Islet precursor cell (in vitro differentiated cells): ENCODE data around the gene CEACAM5.
"Not testable (repeated sequence)": the region's sequence is repeated elsewhere in the genome, so short reads cannot be mapped to it uniquely, and the experiment has no call there.

Experiments
- DNase-seq: peaks from one replicate; pipeline ENCODE4 v3.0.0-alpha.2; 2018

CEACAM5 gene

DNA sequence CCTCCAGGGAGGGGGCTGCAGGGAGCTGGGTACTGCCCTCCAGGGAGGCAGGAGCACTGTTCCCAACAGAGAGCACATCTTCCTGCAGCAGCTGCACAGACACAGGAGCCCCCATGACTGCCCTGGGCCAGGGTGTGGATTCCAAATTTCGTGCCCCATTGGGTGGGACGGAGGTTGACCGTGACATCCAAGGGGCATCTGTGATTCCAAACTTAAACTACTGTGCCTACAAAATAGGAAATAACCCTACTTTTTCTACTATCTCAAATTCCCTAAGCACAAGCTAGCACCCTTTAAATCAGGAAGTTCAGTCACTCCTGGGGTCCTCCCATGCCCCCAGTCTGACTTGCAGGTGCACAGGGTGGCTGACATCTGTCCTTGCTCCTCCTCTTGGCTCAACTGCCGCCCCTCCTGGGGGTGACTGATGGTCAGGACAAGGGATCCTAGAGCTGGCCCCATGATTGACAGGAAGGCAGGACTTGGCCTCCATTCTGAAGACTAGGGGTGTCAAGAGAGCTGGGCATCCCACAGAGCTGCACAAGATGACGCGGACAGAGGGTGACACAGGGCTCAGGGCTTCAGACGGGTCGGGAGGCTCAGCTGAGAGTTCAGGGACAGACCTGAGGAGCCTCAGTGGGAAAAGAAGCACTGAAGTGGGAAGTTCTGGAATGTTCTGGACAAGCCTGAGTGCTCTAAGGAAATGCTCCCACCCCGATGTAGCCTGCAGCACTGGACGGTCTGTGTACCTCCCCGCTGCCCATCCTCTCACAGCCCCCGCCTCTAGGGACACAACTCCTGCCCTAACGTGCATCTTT lies 7.8 kb upstream of the CEACAM5 start:
- DNase-seq, result peak; percentile 39

DNA sequence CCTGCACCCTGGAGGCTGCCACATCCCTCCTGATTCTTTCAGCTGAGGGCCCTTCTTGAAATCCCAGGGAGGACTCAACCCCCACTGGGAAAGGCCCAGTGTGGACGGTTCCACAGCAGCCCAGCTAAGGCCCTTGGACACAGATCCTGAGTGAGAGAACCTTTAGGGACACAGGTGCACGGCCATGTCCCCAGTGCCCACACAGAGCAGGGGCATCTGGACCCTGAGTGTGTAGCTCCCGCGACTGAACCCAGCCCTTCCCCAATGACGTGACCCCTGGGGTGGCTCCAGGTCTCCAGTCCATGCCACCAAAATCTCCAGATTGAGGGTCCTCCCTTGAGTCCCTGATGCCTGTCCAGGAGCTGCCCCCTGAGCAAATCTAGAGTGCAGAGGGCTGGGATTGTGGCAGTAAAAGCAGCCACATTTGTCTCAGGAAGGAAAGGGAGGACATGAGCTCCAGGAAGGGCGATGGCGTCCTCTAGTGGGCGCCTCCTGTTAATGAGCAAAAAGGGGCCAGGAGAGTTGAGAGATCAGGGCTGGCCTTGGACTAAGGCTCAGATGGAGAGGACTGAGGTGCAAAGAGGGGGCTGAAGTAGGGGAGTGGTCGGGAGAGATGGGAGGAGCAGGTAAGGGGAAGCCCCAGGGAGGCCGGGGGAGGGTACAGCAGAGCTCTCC lies 6.9 kb upstream of the CEACAM5 start:
- peak; percentile 35 for DNase-seq

DNA sequence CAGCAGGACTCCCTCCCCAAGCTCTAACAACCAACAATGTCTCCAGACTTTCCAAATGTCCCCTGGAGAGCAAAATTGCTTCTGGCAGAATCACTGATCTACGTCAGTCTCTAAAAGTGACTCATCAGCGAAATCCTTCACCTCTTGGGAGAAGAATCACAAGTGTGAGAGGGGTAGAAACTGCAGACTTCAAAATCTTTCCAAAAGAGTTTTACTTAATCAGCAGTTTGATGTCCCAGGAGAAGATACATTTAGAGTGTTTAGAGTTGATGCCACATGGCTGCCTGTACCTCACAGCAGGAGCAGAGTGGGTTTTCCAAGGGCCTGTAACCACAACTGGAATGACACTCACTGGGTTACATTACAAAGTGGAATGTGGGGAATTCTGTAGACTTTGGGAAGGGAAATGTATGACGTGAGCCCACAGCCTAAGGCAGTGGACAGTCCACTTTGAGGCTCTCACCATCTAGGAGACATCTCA lies 6.2 kb upstream of the CEACAM5 start:
- peak; percentile 58 for DNase-seq

DNA sequence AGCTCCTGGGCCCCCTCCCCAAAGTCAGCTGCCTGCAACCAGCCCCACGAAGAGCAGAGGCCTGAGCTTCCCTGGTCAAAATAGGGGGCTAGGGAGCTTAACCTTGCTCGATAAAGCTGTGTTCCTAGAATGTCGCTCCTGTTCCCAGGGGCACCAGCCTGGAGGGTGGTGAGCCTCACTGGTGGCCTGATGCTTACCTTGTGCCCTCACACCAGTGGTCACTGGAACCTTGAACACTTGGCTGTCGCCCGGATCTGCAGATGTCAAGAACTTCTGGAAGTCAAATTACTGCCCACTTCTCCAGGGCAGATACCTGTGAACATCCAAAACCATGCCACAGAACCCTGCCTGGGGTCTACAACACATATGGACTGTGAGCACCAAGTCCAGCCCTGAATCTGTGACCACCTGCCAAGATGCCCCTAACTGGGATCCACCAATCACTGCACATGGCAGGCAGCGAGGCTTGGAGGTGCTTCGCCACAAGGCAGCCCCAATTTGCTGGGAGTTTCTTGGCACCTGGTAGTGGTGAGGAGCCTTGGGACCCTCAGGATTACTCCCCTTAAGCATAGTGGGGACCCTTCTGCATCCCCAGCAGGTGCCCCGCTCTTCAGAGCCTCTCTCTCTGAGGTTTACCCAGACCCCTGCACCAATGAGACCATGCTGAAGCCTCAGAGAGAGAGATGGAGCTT lies 4.7 kb upstream of the CEACAM5 start:
- peak; percentile 31 for DNase-seq

DNA sequence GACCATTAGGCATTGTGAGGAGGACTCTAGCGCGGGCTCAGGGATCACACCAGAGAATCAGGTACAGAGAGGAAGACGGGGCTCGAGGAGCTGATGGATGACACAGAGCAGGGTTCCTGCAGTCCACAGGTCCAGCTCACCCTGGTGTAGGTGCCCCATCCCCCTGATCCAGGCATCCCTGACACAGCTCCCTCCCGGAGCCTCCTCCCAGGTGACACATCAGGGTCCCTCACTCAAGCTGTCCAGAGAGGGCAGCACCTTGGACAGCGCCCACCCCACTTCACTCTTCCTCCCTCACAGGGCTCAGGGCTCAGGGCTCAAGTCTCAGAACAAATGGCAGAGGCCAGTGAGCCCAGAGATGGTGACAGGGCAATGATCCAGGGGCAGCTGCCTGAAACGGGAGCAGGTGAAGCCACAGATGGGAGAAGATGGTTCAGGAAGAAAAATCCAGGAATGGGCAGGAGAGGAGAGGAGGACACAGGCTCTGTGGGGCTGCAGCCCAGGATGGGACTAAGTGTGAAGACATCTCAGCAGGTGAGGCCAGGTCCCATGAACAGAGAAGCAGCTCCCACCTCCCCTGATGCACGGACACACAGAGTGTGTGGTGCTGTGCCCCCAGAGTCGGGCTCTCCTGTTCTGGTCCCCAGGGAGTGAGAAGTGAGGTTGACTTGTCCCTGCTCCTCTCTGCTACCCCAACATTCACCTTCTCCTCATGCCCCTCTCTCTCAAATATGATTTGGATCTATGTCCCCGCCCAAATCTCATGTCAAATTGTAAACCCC lies 2.8 kb upstream of the CEACAM5 start:
- peak; percentile 83 for DNase-seq

DNA sequence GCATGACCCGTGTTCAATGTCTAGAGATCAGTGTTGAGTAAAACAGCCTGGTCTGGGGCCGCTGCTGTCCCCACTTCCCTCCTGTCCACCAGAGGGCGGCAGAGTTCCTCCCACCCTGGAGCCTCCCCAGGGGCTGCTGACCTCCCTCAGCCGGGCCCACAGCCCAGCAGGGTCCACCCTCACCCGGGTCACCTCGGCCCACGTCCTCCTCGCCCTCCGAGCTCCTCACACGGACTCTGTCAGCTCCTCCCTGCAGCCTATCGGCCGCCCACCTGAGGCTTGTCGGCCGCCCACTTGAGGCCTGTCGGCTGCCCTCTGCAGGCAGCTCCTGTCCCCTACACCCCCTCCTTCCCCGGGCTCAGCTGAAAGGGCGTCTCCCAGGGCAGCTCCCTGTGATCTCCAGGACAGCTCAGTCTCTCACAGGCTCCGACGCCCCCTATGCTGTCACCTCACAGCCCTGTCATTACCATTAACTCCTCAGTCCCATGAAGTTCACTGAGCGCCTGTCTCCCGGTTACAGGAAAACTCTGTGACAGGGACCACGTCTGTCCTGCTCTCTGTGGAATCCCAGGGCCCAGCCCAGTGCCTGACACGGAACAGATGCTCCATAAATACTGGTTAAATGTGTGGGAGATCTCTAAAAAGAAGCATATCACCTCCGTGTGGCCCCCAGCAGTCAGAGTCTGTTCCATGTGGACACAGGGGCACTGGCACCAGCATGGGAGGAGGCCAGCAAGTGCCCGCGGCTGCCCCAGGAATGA lies 1.5 kb upstream of the CEACAM5 start:
- peak; percentile 87 for DNase-seq

DNA sequence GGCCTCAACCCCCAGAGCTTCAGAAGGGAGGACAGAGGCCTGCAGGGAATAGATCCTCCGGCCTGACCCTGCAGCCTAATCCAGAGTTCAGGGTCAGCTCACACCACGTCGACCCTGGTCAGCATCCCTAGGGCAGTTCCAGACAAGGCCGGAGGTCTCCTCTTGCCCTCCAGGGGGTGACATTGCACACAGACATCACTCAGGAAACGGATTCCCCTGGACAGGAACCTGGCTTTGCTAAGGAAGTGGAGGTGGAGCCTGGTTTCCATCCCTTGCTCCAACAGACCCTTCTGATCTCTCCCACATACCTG lies 969 bp upstream of the CEACAM5 start:
- peak; percentile 48 for DNase-seq

DNA sequence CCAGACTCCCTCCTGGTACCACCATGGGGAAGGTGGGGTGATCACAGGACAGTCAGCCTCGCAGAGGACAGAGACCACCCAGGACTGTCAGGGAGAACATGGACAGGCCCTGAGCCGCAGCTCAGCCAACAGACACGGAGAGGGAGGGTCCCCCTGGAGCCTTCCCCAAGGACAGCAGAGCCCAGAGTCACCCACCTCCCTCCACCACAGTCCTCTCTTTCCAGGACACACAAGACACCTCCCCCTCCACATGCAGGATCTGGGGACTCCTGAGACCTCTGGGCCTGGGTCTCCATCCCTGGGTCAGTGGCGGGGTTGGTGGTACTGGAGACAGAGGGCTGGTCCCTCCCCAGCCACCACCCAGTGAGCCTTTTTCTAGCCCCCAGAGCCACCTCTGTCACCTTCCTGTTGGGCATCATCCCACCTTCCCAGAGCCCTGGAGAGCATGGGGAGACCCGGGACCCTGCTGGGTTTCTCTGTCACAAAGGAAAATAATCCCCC lies 505 bp upstream of the CEACAM5 start:
- DNase-seq, result no peak

DNA sequence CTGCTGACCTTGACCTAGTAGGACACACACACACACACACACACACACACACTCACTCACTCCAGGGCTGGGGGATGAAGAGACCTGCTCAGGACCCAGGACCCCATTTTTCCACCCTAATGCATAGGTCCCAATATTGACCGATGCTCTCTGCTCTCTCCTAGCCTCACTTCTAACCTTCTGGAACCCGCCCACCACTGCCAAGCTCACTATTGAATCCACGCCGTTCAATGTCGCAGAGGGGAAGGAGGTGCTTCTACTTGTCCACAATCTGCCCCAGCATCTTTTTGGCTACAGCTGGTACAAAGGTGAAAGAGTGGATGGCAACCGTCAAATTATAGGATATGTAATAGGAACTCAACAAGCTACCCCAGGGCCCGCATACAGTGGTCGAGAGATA lies 1.1 kb downstream of the CEACAM5 start:
- DNase-seq, result not testable (repeated sequence)

DNA sequence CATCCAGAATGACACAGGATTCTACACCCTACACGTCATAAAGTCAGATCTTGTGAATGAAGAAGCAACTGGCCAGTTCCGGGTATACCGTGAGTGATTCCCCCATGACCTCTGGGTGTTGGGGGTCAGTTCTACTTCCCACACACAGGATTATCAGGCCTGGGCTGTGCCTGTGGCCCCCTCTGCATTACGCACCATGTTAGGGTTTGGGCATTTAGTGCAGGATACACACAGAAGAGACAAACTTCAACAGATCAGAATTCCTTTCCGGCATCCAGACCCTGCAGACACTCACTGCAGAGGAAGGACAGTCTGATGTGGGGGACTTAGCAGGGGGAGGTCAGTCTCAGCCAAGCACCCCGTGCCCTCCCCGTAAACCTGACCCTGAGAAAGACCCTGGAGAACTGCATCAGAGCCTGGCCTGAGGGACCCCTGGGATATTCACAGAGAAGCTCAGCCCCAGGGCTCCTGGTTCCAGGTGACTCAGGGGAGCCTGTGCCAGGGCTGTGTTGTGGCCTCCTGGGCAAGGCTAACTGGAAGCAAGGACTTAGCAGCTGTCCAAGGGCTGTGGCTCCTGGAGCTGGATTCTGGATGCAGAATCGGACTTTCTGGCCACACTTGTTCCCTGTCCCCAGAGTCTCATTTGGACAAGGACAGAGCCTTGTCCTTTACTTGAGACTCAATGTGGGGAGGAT lies 1.7 kb downstream of the CEACAM5 start:
- DNase-seq, result no peak

DNA sequence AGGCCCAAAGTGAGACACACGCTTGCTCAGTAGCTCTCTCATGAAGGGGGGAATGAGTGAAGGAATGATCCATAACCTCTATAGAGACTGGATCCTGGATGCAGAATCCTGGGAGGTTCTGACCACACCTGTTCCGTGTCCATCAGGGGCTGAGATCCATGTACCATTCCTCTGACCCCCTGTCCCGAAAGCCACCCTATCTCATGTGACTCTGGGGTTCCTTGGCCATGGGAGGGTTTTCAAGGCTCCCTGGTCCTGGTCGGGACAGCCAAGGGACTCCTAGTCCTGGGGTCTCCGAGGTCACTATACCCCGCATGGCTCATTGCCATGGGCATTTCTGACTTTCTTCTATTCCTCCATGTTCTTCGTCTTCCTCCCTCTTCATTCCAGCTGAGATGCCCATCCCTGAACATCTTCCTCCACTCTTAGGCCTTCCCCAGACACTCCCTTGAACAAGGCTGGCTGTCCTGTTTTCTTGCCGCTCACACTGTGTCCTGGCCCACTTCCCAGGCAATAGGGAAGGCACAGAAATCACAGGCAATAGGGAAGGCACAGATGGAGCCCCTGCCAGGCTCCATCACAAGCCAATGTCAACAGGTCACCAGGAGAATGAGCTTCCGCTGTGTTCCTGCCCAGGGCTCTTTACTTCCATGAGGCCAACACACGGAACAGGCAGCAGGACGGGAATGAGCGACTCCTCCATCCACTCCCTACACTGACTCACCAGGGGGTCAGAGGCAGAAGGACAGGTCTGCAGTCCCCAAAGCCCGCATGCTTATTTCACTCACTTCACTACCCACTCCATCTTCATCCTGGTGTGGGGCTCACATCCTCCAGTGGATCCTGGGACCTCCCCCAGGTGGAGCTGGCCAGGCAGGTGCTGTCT lies 3.2 kb downstream of the CEACAM5 start:
- no peak for DNase-seq

DNA sequence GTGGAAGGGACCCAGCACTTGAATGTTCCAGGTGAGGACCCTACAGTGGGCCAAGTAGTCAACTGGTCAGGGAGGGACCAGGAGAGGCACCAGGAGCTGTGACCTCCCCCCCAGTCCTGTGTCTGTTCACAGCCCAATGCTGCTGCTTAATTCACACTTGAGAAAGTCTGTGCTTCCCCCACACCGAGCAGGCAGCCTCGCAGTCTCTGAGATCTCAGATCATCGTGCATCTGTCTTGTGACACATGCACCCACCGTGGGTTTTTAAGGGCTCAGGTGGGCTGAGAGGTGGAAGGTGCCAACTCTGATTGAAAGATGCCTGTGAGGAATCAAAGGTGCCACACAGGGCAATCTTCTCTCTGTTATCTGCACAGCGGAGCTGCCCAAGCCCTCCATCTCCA lies 6.2 kb downstream of the CEACAM5 start:
- DNase-seq, result no peak

DNA sequence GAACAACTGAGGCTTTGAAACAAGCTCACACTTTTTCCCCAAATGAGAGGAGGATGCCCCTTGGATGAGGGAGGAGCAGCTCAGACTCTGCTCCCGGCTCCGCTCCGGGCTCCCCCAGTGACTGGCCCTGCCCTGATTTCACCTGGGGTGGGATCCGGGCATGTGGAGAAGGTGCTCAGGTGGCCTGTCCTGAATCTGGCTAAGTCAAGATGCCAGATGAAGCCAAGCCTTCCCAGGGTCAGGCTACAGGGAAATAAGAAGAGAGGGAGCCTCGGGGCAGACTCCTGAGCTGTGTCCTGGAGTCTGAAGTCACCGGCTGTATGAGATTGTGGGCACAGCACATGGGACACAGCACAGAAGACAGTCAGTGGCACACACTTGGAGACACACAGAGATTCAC lies 10.3 kb downstream of the CEACAM5 start:
- no peak for DNase-seq

DNA sequence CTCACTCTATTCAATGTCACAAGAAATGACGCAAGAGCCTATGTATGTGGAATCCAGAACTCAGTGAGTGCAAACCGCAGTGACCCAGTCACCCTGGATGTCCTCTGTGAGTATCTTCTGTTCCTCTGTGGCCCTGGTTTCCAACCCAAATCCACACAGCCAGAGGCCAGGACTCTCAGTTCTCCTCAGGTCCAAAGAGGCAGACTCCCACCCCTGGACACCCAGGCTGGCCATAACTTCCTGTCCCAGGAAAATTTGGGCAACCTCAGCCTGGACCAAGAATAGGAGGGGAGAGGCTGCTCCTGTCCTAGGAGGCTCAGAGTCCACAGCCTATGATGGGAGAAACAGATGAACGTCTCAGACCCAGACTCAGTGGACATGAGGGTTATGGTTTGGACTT lies 11.7 kb downstream of the CEACAM5 start:
- DNase-seq, result no peak

DNA sequence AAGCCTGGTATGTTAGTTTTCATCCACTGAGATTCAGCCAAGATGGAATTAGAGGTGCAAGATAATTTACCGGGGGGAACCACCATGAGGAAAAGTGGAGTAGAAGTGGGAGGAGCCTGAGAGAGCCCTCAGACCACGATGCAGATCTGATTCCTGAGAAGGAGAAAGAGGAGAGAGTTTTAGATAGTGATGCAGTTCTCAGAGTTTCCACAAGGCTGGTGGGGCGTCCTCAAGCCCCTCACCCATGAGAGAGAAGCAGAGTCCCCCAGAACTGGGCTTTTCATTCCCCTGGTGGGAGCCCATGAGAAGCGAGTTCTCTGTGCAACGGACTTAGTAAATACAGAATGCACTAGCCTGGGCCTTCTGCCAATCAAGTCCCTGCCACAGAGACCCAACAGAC lies 18.1 kb downstream of the CEACAM5 start:
- no peak for DNase-seq

DNA sequence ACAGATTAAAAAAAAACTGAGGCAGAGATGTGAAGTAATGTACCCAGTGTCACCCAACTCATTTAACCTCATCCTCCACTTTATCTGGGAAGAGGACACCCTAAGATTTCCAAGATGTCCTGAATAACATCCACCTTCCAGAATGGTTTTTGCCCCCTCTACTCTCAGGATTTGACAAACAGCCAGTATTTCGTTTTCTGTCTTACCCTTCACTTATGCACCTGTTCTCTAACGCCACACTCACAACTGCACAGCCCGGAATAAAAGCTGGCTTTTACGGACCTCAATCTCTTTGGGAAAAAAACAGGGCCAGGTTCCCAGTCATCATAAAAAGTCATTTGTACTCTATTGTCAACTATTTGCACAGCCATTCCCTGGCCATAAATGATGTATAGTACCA lies 25.7 kb downstream of the CEACAM5 start:
- DNase-seq, result no peak

DNA sequence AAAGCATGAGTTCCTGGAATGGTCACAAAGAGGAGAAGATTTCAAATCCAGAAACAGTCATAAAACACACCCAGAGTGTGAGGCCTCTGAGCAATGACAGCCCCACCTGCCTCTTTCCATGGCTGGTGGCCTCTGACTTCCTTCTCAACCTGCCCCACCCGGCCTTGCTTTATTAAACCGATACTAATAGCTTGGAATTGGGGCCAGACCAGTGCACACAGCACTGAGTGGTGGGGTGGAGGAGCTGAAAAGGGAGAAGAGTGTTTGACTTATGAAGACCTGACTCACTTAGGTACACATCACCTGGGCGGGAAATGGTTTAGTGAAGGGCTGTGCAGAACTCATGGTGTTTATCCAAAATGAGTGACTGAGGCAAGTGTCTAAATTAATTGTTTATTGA lies 26.2 kb downstream of the CEACAM5 start:
- DNase-seq, result no peak

DNA sequence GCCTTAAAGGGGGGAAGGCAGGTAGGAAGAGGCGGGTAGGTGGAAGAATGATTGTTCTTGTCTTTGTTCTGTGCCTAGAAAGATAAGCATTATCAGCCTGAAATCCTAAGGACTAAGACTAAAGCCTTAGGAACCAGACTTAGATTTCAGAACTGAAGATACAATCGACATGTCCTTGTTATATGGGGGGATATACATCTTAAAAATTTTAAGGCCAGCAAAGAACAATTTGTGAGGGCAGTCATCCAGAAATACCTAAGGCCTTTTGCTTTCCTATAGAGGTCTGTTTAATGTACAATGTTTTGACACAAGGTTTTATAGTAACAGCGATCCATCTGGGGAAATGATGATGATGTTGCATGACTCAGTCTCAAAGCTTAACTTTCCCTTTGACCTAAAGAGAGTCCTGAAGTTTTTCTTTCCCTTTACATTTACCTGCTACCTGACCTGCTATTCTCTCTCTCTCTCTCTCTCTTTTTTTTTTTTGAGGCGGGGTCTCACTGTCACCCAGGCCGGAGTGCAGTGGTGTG lies 26.7 kb downstream of the CEACAM5 start:
- no peak for DNase-seq

DNA sequence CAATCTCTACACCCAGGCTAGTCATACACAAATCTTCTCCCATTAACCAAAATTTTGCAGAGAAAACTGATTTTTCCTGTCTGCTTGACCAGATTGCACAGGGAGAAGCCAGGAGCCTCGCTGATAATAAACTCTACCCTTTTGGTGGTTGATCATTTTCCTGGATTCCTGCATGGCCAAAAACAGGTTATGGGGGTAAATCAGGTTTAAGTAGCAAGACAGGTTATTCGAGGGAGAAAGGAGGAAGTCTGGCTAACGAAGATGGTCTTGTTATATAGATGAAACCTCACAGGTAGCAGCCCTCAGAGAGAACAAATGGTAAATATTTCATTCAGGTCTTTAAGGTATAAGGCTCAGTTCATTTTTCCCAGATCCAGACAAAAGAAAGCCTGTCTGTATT lies 30.9 kb downstream of the CEACAM5 start:
- DNase-seq, result no peak
